Right atrium auricular region (tissue), 2 donors: Measurements from ENCODE around the gene KRTAP4-9. TPM values are rescaled to one million over a fixed set of nuclear protein-coding genes. Genes with fewer than 3 reads are reported as not detected.
"Not testable (repeated sequence)": the region's sequence is repeated elsewhere in the genome, so short reads cannot be mapped to it uniquely, and the experiment has no call there.

ENCODE experiments used
- DNase-seq: peaks from one replicate; pipeline ENCODE4 v3.0.0-alpha.2; 2019; ENCODE audit warnings: low spot score
- H3K27ac ChIP-seq, 2 donors: fragments of 200-600 bp; sonication (generic); 1 replicate in 1 of 2; 2 replicates in 1 of 2; pipeline ENCODE4 v1.5.1; 2016 to 2019
- H3K27me3 ChIP-seq, 2 donors: fragments of 200-600 bp; sonication (generic); one replicate each; pipeline versions ENCODE4 v1.5.1 to v1.6.0; 2017 to 2019
- H3K36me3 ChIP-seq: fragments of 200-600 bp; sonication (generic); one replicate; pipeline ENCODE4 v1.5.1; 2016
- H3K4me1 ChIP-seq, 2 donors: fragments of 200-600 bp; sonication (generic); one replicate each; pipeline versions ENCODE4 v1.5.1 to v1.6.0; 2017 to 2019
- H3K4me3 ChIP-seq, 2 donors: fragments of 200-600 bp; sonication (generic); 1 replicate in 1 of 2; 2 replicates in 1 of 2; pipeline ENCODE4 v1.5.1; 2017 to 2019; ENCODE audit warnings: mild to moderate bottlenecking in 1 of 2, moderate library complexity in 1 of 2
- H3K9me3 ChIP-seq, 2 donors: fragments of 200-600 bp; sonication (generic); one replicate each; pipeline ENCODE4 v1.5.1; 2019
- total RNA-seq, 2 donors: library from RNA; depleted of rRNA; stranded (reverse); fragments of >200 nt; gene quantifications; one replicate each; pipeline ENCODE4 v1.1.0, GENCODE V29; 2016
- TF ChIP-seq, protein P1 (sequence below), 2 donors: fragments of 200-600 bp; sonication (generic); IDR thresholded peaks; one replicate each; pipeline ENCODE4 v1.5.1; 2019; ENCODE audit warnings: antibody characterized with exemption in 2 of 2

Gene KRTAP4-9
- total RNA-seq, 2 donors from 2014 or later = not detected

DNA sequence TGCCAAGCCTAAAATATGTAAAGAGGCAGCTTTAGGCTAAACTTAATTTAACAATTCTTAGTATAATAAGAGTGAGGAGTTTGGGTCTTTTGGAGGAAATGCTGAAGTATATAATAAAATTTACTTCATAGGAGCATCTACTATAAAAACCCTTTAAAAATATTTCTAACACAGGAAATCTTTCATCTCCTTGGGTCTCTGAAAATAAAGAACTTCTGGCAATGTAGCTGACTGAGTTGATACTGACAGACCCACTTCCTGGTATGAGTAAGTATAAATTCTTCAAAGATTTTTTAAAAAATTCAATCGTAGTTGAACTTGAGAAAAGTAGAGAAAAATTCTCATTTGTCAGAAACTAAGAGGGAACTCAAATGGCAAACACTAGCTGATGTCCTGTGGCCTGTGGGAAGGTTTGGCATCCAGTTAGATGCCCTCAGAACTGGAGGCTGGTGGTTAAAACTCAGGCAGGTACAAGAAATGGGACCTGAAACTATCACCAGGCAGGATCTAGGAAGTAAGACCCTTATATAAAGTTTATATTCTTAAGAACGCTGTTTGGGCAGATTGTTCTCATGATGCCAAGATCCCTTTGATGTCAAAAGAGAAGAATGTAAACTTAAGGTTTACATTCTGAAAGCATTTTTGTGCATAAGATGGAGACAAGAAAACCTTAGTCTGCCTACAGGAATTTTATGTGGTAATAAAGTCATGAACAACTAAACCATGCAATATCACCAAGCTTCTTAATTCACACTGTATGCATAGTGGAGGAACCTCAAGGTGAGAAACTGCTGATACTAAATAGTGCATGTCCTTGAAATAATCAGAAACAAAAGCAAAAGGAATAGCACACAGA lies 28.9 kb downstream of the KRTAP4-9 start:
- H3K9me3 ChIP-seq = no peaks in the 10 kb centered on the region
- H3K36me3 ChIP-seq = no peaks in the 10 kb centered on the region
- H3K4me1 ChIP-seq = no peaks in the 10 kb centered on the region
- no peak overlapping the region for H3K4me3 ChIP-seq
- H3K27ac ChIP-seq = no peak overlapping the region
- TF ChIP-seq, protein P1, sequence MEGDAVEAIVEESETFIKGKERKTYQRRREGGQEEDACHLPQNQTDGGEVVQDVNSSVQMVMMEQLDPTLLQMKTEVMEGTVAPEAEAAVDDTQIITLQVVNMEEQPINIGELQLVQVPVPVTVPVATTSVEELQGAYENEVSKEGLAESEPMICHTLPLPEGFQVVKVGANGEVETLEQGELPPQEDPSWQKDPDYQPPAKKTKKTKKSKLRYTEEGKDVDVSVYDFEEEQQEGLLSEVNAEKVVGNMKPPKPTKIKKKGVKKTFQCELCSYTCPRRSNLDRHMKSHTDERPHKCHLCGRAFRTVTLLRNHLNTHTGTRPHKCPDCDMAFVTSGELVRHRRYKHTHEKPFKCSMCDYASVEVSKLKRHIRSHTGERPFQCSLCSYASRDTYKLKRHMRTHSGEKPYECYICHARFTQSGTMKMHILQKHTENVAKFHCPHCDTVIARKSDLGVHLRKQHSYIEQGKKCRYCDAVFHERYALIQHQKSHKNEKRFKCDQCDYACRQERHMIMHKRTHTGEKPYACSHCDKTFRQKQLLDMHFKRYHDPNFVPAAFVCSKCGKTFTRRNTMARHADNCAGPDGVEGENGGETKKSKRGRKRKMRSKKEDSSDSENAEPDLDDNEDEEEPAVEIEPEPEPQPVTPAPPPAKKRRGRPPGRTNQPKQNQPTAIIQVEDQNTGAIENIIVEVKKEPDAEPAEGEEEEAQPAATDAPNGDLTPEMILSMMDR (IDR thresholded peaks at IDR 0.05) = no peak
- no peaks in the 10 kb centered on the region for H3K27me3 ChIP-seq
- DNase-seq = no peak

DNA sequence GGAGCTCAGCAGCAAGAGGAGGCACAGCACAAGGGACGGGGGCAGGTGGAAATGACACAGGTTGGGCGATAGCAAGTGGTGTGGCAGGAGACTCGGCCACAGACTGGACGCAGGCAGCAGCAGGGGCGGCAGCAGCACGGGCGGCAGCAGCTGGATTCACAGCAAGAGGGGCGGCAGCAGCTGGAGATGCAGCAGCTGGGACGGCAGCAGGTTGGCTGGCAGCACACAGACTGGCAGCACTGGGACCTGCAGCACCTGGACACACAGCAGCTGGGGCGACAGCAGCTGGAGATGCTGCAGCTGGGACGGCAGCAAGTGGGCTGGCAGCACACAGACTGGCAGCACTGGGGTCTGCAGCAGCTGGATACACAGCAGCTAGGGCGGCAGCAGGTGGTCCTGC lies 34.7 kb downstream of the KRTAP4-9 start:
- H3K27ac ChIP-seq, H3K4me1 ChIP-seq, H3K36me3 ChIP-seq, DNase-seq, H3K27me3 ChIP-seq, H3K4me3 ChIP-seq: not testable (repeated sequence)
- peaks cover 0 to 13% of the 10 kb centered on the region in 2 donors for H3K9me3 ChIP-seq

DNA sequence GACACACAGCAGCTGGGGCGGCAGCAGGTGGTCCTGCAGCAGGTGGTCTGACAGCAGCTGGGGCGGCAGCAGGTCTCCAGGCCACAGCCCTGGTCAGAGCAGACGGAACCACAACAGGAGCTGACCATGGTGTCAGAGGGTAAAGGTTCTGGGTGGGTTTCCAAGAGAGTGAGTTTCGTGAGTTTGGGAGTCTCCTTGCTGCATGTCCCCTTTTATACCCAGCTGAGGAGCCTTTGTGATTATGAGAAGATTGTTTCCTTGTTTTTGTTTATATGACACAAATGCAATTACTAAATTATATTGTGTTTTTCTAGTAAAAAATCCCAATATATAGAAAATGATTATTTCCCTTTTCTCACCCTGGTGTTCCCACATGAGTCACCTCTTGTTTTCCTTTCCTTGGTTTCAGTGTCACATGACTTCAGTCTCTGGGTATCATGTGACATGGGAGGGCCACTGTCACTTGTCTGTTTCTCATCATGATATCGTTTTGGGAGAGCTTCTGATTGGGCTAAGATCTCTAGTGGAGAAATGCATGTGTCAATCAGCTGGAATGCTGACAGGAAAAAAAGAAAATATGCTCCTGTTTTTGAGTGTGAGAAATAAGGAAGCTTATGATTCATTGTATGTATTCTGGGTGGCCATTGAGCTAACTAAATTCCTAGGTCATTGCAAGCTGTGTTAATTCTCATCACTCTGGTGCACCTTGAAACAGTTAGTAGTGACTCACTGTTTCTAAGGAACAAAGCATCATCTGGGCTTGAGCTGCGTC lies 35.4 kb downstream of the KRTAP4-9 start, which contains the start of gene KRTAP4-6:
Gene KRTAP4-6, minus strand, starts transcription at position 185 of the 772 bp plus-strand sequence. Its CDS starts 57 bp downstream, at position 128.
- TF ChIP-seq, protein P1 (IDR thresholded peaks at IDR 0.05) = no peak

GRCh38 chr17:41141361-41141760 lies 36.2 kb downstream of the KRTAP4-9 start:
- DNase-seq = no peak
- H3K27me3 ChIP-seq = no peaks in the 10 kb centered on the region
- no peak overlapping the region for H3K27ac ChIP-seq
- H3K4me3 ChIP-seq = no peak overlapping the region
- TF ChIP-seq, protein P1 (IDR thresholded peaks at IDR 0.05) = no peak
- no peaks in the 10 kb centered on the region for H3K36me3 ChIP-seq
- no peaks in the 10 kb centered on the region for H3K4me1 ChIP-seq
- H3K9me3 ChIP-seq = peaks cover 0 to 13% of the 10 kb centered on the region in 2 donors

More for the DNA sequence above, 35.4 kb downstream of the KRTAP4-9 start, which contains the start of gene KRTAP4-6:
- Histone ChIP-seq H3K36me3 (no peaks in the 10 kb centered on the region), H3K4me1 (no peaks in the 10 kb centered on the region), H3K4me3 (no peak within 1 kb of the TSS), H3K27ac (no peak within 1 kb of the TSS), H3K9me3 (peaks cover 0 to 13% of the 10 kb centered on the region in 2 donors), H3K27me3 (no peaks in the 10 kb centered on the region)
- no peak for DNase-seq

DNA sequence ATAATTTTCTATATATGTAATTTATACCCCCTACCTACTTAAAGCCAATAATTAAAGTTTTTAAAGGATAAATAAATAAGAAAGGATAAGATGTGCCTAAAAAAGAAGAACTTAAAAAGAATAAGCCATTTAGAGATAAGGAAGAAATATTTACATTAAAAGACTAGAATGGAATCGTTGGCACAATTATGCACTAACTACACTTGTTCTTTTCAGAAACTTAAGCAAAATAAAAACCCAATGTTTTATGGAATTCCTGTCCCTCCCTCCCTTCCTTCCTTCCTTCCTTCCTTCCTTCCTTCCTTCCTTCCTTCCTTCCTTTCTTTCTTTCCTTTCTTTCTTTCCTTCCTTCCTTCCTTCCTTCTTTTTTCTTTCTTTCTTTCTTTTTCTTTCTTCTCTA lies 39.7 kb downstream of the KRTAP4-9 start:
- H3K4me1 ChIP-seq = no peaks in the 10 kb centered on the region
- H3K27me3 ChIP-seq = no peaks in the 10 kb centered on the region
- H3K4me3 ChIP-seq = no peak overlapping the region
- no peaks in the 10 kb centered on the region for H3K36me3 ChIP-seq
- no peak for DNase-seq
- H3K27ac ChIP-seq = no peak overlapping the region
- H3K9me3 ChIP-seq = peaks cover 0 to 13% of the 10 kb centered on the region in 2 donors
- TF ChIP-seq, protein P1 (IDR thresholded peaks at IDR 0.05) = no peak

- TF ChIP-seq, protein P1 (IDR thresholded peaks at IDR 0.05) = no peak
- Histone ChIP-seq H3K4me1 (no peaks in the 10 kb centered on the region), H3K27me3 (no peaks in the 10 kb centered on the region), H3K36me3 (no peaks in the 10 kb centered on the region), H3K4me3 (no peak overlapping the region), H3K27ac (no peak overlapping the region), H3K9me3 (peaks cover 0 to 13% of the 10 kb centered on the region in 2 donors)
- DNase-seq = no peak
Observed at GRCh38 chr17:41145261-41145660, 40.1 kb downstream of the KRTAP4-9 start.
